HCT116 (cell line): ENCODE measurements around the gene MPC1. TPM values are rescaled to one million over a fixed set of nuclear protein-coding genes. Genes with fewer than 3 reads are reported as not detected.

Experiments used
- ATAC-seq: fragments of 200-7000 bp; cut with Tn5 transposase; 2 replicates; pipeline ENCODE4 v1.9.1; 2020; ENCODE audit warnings: mild to moderate bottlenecking, moderate library complexity
- BruUV-seq: library from RNA; stranded (reverse); fragments of 400-500 nt; replicated peaks from 2 replicates; lab custom pipeline; 2021; lab: Mats Ljungman, UMichigan
- CTCF ChIA-PET: fragments of 300-600 bp; sonication (Branson Sonifier 250); formaldehyde crosslinking; loops from one replicate; lab custom pipeline; 2021; ENCODE audit warnings: antibody characterized with exemption; lab: Charles Lee
- POLR2A ChIA-PET: fragments of 300-600, 350-600 bp; sonication (Branson Sonifier 250); formaldehyde crosslinking; loops from one replicate; lab custom pipeline; 2021; ENCODE audit warnings: antibody characterized with exemption; lab: Charles Lee
- RAD21 ChIA-PET, 2 experiments: fragments of 300-600 bp; sonication (Branson Sonifier 250); formaldehyde crosslinking; loops; one replicate each; lab custom pipeline; 2023; ENCODE audit warnings: low total read pairs in 2 of 2; ENCODE audit not compliant: uncharacterized antibody in 2 of 2, unreplicated experiment in 2 of 2, low non-redundant PET in 1 of 2; lab: Charles Lee
- DNase-seq: peaks from one replicate; pipeline ENCODE4 v3.0.0-alpha.2; 2010; ENCODE audit warnings: low read depth, low spot score
- H2AFZ ChIP-seq: fragments of 200-600 bp; shearing (Covaris generic), sonication (generic); 2 replicates; pipeline ENCODE4 v1.6.1; 2017; ENCODE audit warnings: low read depth, mixed run types, mixed read lengths, antibody characterized with exemption, low read length; ENCODE audit not compliant: poor library complexity, severe bottlenecking
- H3K27ac ChIP-seq: 2 replicates; pipeline ENCODE4 v1.5.1; 2012; ENCODE audit warnings: low read depth, low read length
- H3K27me3 ChIP-seq: fragments of 200-600 bp; sonication (generic); 2 replicates; pipeline ENCODE4 v1.6.1; 2016; ENCODE audit warnings: mixed run types, low read length, mixed read lengths; ENCODE audit not compliant: insufficient read depth
- H3K36me3 ChIP-seq, 2 experiments: fragments of 200-500 bp in 1 of 2; fragments of 200-600 bp in 1 of 2; sonication (Bioruptor generic) in 1 of 2; sonication (generic) in 1 of 2; 2 replicates each; pipeline versions ENCODE4 v1.5.1 to v1.6.1; 2014 to 2016; ENCODE audit warnings: low read length in 2 of 2, inconsistent platforms in 1 of 2, mixed read lengths in 1 of 2, mixed run types in 1 of 2; ENCODE audit not compliant: insufficient read depth in 2 of 2, control insufficient read depth in 1 of 2
- H3K4me1 ChIP-seq, 2 experiments: fragments of 200-600 bp in 1 of 2; sonication (generic) in 1 of 2; 2 replicates each; pipeline versions ENCODE4 v1.5.1 to v1.6.1; 2012 to 2017; ENCODE audit warnings: low read length in 2 of 2, inconsistent platforms in 1 of 2, mild to moderate bottlenecking in 1 of 2, mixed read lengths in 1 of 2, mixed run types in 1 of 2, moderate library complexity in 1 of 2; ENCODE audit not compliant: insufficient read depth in 2 of 2, control insufficient read depth in 1 of 2
- H3K4me2 ChIP-seq: fragments of 200-600 bp; sonication (generic); 2 replicates; pipeline ENCODE4 v1.6.1; 2017; ENCODE audit warnings: mixed run types, low read length, mixed read lengths
- H3K4me3 ChIP-seq, 2 experiments: fragments of 200-600 bp in 1 of 2; sonication (generic) in 1 of 2; replicated peaks in 1 of 2; 2 replicates each; pipeline ENCODE4 v1.5.1; 2011 to 2016; ENCODE audit warnings: low read length in 2 of 2, control low read depth in 1 of 2, low read depth in 1 of 2, mild to moderate bottlenecking in 1 of 2, mixed read lengths in 1 of 2, mixed run types in 1 of 2
- H3K79me2 ChIP-seq: fragments of 200-600 bp; sonication (generic); 2 replicates; pipeline ENCODE4 v1.6.1; 2017; ENCODE audit warnings: mild to moderate bottlenecking, mixed run types, low read length, moderate library complexity, mixed read lengths; ENCODE audit not compliant: insufficient read depth
- H3K9ac ChIP-seq: fragments of 200-600 bp; sonication (generic); 2 replicates; pipeline ENCODE4 v1.6.1; 2016; ENCODE audit warnings: low read length, mixed read lengths
- H3K9me2 ChIP-seq: fragments of 200-600 bp; sonication (generic), shearing (Covaris generic); 2 replicates; pipeline ENCODE4 v1.6.1; 2017; ENCODE audit warnings: mixed run types, mild to moderate bottlenecking, moderate library complexity; ENCODE audit not compliant: insufficient read depth
- H3K9me3 ChIP-seq, 2 experiments: fragments of 200-500 bp in 1 of 2; fragments of 200-600 bp in 1 of 2; sonication (Bioruptor generic) in 1 of 2; sonication (generic) in 1 of 2; 2 replicates each; pipeline ENCODE4 v1.6.1; 2014 to 2017; ENCODE audit warnings: low read length in 2 of 2, mixed read lengths in 2 of 2, inconsistent platforms in 1 of 2, low read depth in 1 of 2, mild to moderate bottlenecking in 1 of 2, mixed run types in 1 of 2, moderate library complexity in 1 of 2; ENCODE audit not compliant: control insufficient read depth in 1 of 2, insufficient read depth in 1 of 2
- H4K20me1 ChIP-seq: fragments of 200-600 bp; sonication (generic), shearing (Covaris generic); 2 replicates; pipeline ENCODE4 v1.6.1; 2017; ENCODE audit warnings: mixed run types, mild to moderate bottlenecking, moderate library complexity; ENCODE audit not compliant: insufficient read depth
- ATF3 ChIP-seq: IDR thresholded peaks from 2 replicates; pipeline ENCODE4 v1.6.1; 2012
- CTCF ChIP-seq, 3 experiments: fragments of 200-600 bp in 1 of 3; sonication (generic) in 1 of 3; IDR thresholded peaks in 2 of 3; conservative IDR thresholded peaks in 1 of 3; 2 replicates each; pipeline ENCODE4 v1.5.1; 2012 to 2017; ENCODE audit warnings: low read depth in 2 of 3, low read length in 2 of 3, antibody characterized with exemption in 1 of 3, borderline replicate concordance in 1 of 3, control low read depth in 1 of 3, mild to moderate bottlenecking in 1 of 3, mixed read lengths in 1 of 3, mixed run types in 1 of 3, moderate library complexity in 1 of 3; ENCODE audit not compliant: insufficient read depth in 1 of 3
- EGR1 ChIP-seq: IDR thresholded peaks from 2 replicates; pipeline ENCODE4 v1.6.1; 2012; ENCODE audit warnings: low read depth
- EZH2 ChIP-seq: fragments of 200-600 bp; sonication (generic); IDR thresholded peaks from 2 replicates; pipeline ENCODE4 v1.6.1; 2017; ENCODE audit warnings: antibody characterized with exemption, mixed run types
- JUND ChIP-seq: IDR thresholded peaks from 2 replicates; pipeline ENCODE4 v1.6.1; 2012
- SIN3A ChIP-seq: IDR thresholded peaks from 2 replicates; pipeline ENCODE4 v1.6.1; 2012; ENCODE audit warnings: low read depth
- YY1 ChIP-seq: IDR thresholded peaks from 2 replicates; pipeline ENCODE4 v1.6.1; 2011; ENCODE audit warnings: low read length, low read depth, moderate library complexity, mild to moderate bottlenecking; ENCODE audit not compliant: insufficient replicate concordance; ENCODE audit errors: extremely low read depth
- intact Hi-C: fragments of 100-400 bp; cut with micrococcal nuclease; formaldehyde crosslinking; loops from 2 replicates; pipeline ENCODE4 v1.10.0; 2022
- total RNA-seq: library from RNA; stranded (reverse); gene quantifications from one replicate; pipeline ENCODE4 v1.2.1, GENCODE V29; 2021; ENCODE audit not compliant: unreplicated experiment

Gene MPC1
- total RNA-seq, 1 experiment from 2014 or later, result 15.9 TPM

- Histone ChIP-seq H3K9me3 (no peaks in the 10 kb centered on the region), H3K27ac (no peak overlapping the region), H3K9ac (no peak overlapping the region)
- no TSS peak for BruUV-seq
- POLR2A ChIA-PET, result no interaction called here
- TF ChIP-seq CTCF (IDR thresholded peaks at IDR 0.05 in 2 of 3, conservative IDR thresholded peaks at IDR 0.05 in 1 of 3; ENCODE audit: borderline replicate concordance in 1 of 3, insufficient read depth in 1 of 3, low read depth in 2 of 3, low read length in 2 of 3) (no peak), SIN3A (no peak), YY1 (no peak), JUND (no peak)
- TF ChIP-seq, all 23 proteins: peak for 0
- ATAC-seq, result no peak
- H3K36me3 ChIP-seq, result peaks cover 2% of the 10 kb centered on the region in 2 experiments; a peak in 2 of 4 replicates
- H4K20me1 ChIP-seq, result no peaks in the 10 kb centered on the region
- RAD21 ChIA-PET, result no interaction called here
- no peak overlapping the region for H3K4me3 ChIP-seq
- no peaks in the 10 kb centered on the region for H3K9me2 ChIP-seq
- peaks cover 0 to 17% of the 10 kb centered on the region in 2 experiments; a peak in 3 of 4 replicates for H3K4me1 ChIP-seq
- DNase-seq, result no peak
- intact Hi-C loops, result no loop called here
- H3K4me2 ChIP-seq, result no peak overlapping the region
- CTCF ChIA-PET, result no interaction called here
- H3K79me2 ChIP-seq, result peaks cover 32% of the 10 kb centered on the region
- H2AFZ ChIP-seq, result no peak overlapping the region
- no peaks in the 10 kb centered on the region for H3K27me3 ChIP-seq
Observed at GRCh38 chr6:166344240-166344639, 38.5 kb downstream of the MPC1 start.

- Histone ChIP-seq H3K27ac (peak overlapping the region; percentile 73; the same call in 1 of the 2 replicates), H3K36me3 (peaks cover 2% of the 10 kb centered on the region in 2 experiments; a peak in 2 of 4 replicates), H3K4me3 (peak overlapping the region; percentile 98 to 100), H2AFZ (no peak overlapping the region), H3K4me2 (peak overlapping the region; percentile 79), H3K4me1 (peaks cover 0 to 17% of the 10 kb centered on the region in 2 experiments; a peak in 3 of 4 replicates), H3K9me3 (no peaks in the 10 kb centered on the region), H4K20me1 (no peaks in the 10 kb centered on the region), H3K27me3 (no peaks in the 10 kb centered on the region), H3K79me2 (peaks cover 43% of the 10 kb centered on the region)
- ATAC-seq, result no peak
- ChIA-PET RAD21 (no interaction called here), CTCF (interaction anchor here (1.4 kb wide), 1 partner anchor 30 kb away, joined by 4 read pairs; no protein-coding TSS in a partner anchor)
- no peak for DNase-seq
- TF ChIP-seq EZH2 (no peak), ATF3 (no peak), EGR1 (no peak)
- TF ChIP-seq, all 23 proteins: peak for 0
- no peaks in the 10 kb centered on the region for H3K9me2 ChIP-seq
- POLR2A ChIA-PET, result no interaction called here
- BruUV-seq, result no TSS peak
- intact Hi-C loops, result no loop called here
- peak overlapping the region; percentile 96 for H3K9ac ChIP-seq
Observed at GRCh38 chr6:166343150-166343487, 39.6 kb downstream of the MPC1 start.
